GM21528 (cell line): ENCODE measurements around the gene UBL7.
A peak's percentile ranks its signal among the peaks of the same experiment; 100 is the strongest.
"Not testable (repeated sequence)": the region's sequence is repeated elsewhere in the genome, so short reads cannot be mapped to it uniquely, and the experiment has no call there.

Experiments
- ATAC-seq: cut with Tn5 transposase; IDR thresholded peaks from one replicate; pipeline ENCODE4 v1.9.1; 2021; ENCODE audit warnings: mild to moderate bottlenecking, moderate library complexity; ENCODE audit not compliant: unreplicated experiment, low FRiP score

UBL7 gene, protein sequence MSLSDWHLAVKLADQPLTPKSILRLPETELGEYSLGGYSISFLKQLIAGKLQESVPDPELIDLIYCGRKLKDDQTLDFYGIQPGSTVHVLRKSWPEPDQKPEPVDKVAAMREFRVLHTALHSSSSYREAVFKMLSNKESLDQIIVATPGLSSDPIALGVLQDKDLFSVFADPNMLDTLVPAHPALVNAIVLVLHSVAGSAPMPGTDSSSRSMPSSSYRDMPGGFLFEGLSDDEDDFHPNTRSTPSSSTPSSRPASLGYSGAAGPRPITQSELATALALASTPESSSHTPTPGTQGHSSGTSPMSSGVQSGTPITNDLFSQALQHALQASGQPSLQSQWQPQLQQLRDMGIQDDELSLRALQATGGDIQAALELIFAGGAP

GRCh38 chr15:74460871-74461846 lies at the start of gene UBL7:
UBL7 (minus strand) TSS chr15:74461160; CDS start chr15:74458867, 2,293 bp downstream.
- ATAC-seq: peak; percentile 90

DNA sequence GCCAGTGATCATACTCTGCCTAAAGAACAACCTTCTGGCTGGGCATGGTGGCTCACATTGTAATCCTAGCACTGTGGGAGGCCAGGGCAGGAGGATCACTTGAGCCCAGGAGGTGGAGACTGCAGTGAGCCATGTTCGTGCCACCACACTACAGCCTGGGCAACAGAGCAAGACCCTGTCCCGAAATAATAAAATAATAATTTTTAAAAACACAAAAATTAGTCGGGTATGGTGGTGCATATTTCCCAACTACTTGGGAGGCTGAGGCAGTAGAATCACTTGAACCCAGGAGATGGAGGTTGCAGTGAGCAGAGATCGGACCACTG lies 45.5 kb upstream of the UBL7 start:
- ATAC-seq: no peak

GRCh38 chr15:74505837-74506514 lies 45.0 kb upstream of the UBL7 start:
- no peak for ATAC-seq

DNA sequence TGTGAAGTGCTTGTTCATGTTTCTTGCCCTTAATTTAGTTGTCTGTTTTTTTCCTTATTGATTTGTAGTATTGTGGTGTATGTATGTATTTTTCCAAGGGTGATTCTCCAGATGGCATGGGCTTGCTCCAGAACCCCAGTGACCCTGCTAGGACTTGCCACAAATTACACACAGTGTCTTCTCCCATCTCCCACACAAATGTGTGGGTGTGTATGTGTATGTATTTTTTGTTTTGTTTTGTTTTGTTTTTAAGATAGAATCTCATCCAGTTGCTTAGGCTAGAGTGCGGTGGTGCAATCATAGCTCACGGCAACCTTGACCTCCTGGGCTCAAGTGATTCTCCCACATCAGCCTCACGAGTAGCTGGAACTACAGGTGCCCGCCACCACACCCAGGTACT lies 43.9 kb upstream of the UBL7 start:
- no peak for ATAC-seq

DNA sequence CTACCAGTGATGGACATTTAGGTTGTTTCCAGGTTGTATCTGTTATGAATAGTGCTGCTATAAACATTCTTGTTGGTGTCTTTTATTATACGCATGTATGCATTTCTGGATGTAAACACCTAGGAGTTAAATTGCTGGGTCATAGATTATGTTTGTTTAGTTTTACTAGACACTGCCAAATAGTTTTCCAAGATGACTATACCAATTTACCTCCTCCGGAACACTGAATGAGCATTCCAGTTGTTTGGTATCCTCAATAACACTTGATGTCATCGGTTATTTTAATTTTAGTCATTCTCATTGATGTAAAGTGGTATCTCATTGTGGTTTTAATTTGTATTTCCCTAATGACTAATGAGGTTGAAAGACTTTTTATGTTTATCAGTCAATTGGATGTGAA lies 43.5 kb upstream of the UBL7 start:
- ATAC-seq: no peak

DNA sequence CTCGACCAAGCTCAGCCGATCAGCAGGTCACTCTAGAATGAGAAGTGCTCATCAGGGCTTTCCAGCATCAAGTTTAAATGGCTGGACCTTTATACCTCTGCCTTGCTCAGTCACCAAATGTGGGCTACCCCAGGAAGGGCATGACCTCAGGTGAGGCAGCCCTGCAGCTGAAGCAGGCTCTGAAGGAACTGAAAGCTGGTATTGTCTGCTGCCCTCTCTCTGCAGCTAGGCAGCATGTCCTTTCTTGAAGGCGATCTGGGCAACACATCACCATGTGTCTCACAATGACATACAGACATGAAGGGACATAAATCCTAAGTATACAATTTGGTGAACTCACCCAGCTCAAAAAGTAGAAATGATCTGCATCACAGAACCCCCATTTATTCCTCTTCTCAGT lies 41.3 kb upstream of the UBL7 start:
- ATAC-seq: no peak

DNA sequence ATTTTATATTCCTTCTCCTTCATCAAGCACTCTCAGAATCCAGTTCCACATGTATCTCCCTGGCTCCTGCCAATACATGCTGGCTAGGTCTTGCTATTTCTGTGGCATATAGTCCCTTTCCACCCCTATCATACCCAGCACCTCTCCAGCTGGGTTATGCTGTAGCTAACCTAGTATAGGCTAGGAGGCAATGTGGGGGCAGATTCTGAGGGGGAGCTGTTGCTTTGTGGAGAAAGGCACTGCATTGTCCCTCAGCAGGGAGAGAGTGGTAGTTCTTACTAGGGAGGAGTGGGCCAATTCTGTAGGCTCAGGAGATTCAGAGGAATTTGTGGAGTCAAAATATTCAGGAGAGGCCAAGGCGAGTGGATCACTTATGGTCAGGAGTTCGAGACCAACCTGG lies 39.4 kb upstream of the UBL7 start:
- ATAC-seq: no peak

DNA sequence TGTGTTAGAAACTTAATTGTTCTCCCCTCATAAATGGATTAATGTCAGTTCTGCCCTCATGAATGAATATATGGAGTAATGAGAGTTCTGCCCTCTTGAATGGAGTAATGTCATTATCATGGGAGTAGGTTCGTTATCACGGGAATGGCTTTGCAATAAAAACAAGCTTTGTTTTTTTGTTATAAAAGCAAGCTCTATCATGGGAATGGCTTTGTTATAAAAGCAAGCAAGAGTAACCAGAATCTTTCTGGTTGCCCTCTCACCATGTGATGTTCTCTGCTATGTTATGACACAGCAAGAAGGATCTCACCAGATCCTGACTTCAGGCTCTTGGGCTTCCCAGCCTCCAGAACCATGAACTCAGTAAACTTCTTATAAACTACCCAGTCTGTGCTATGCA lies 38.4 kb upstream of the UBL7 start:
- no peak for ATAC-seq

- no peak for ATAC-seq
Measured at GRCh38 chr15:74497584-74497983, 36.6 kb upstream of the UBL7 start.

DNA sequence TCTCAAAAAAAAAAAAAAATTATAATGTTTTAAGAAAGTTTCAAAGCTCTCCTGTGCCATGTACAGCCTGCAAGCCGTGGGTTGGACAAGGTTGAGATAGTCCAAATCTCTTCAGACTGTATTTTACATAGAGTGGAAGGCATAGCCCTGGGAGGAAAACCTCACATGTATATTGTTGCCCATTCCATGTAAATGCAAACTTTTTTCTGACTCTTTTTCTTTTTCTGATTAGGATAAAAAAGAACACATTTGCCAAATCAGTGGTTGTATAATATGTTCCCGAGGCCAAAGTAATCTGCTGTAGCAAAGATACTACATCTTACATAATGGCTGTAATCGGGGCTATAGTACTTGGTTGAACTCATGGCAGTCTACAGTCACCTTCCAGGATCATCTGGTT lies 35.7 kb upstream of the UBL7 start:
- ATAC-seq: no peak

- ATAC-seq: no peak
Measured at GRCh38 chr15:74490339-74490689, 29.4 kb upstream of the UBL7 start.

DNA sequence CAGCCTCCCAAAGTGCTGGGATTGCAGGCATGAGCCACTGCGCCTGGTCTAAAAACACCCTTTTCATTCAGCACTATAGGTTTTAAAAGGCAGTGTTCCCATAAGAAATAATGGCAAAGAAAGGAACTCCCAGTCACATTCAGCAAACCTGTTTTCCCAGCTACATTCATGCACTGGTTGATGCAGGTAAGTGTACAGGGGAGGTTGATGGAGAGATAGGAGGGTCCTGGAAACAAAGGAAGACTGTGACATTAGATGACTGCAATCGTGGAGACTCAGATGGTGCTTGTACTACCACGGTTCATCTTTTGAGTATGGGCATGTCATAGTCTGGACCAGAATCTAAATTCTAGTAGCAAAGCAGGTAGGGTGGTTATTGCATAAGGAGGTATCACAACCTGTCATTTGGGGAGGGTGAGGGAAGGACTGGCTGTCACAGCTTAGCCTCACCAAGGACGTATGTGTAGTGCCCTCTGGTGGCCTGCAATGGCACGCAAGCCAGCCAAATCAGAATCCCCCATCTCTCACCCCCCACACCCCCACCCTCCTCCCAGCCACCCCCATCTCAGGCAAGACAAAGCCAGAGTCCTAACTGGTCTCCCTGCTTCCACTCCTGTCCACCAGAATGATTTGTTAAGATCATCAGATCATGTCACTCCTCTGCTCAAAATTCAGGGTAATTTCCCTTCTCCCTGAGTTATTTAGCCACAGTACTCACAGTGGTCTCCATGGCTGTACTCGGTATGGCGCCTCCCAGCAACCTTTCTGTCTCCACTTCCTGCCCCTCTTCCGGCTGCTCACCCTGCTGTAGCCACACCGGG lies 28.8 kb upstream of the UBL7 start:
- no peak for ATAC-seq

GRCh38 chr15:74488776-74489175 lies 27.8 kb upstream of the UBL7 start:
- no peak for ATAC-seq

- ATAC-seq: no peak
Measured at GRCh38 chr15:74482661-74483060, 21.7 kb upstream of the UBL7 start.

- ATAC-seq: not testable (repeated sequence)
Measured at GRCh38 chr15:74480364-74480763, 19.4 kb upstream of the UBL7 start.

DNA sequence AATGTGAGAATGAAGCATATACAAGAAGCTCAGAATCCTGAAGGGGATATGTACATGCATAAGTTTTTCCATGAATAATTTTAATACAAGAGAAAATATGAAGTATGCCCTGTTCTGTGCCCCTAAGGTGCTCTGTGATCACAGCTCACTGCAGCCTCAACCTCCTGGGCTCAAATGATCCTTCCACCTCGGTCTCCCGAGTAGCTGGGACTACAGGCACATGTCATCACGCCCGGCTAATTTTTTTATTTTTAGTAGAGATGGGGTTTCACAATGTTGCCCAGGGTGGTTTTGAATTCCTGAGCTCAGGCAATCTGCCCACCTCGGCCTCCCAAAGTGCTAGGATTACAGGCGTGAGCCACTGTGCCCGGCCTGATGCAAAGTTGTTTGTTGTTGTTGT lies 10.7 kb upstream of the UBL7 start:
- not testable (repeated sequence) for ATAC-seq

DNA sequence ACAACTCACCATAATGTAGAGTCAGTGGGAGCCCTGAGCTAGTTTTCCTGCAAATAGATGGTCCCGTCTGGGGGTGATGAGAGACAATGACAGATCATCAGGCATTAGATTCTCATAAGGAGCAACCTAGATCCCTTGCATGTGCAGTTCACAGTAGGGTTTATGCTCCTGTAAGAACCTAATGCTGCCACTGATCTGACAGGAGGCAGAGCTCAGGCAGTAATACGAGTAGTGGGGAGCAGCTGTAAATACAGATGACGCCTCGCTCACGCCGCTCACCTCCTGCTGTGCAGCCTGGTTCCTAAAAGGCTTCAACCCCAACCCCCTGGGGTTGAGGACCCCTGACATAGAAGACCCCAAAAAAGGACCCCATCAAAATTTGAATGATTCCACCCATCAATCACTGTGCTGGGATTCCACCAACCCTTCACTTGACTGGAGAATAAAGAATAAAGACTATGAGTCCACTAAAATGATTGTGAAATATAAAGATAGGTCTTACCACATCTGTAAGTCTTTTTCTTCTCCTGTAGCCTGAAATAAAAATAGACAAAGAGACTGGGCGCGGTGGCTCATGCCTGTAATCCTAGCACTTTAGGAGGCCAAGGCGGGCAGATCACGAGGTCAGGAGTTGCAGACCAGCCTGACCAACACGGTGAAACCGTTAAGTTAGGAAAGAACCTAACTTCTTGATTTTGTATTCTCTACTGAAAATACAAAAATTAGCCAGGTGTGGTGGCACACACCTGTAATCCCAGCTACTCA lies 9.9 kb upstream of the UBL7 start:
- ATAC-seq: no peak

- no peak for ATAC-seq
Measured at GRCh38 chr15:74468341-74469032, 7.5 kb upstream of the UBL7 start.

GRCh38 chr15:74466570-74466969 lies 5.6 kb upstream of the UBL7 start:
- ATAC-seq: no peak
